Heart left ventricle (tissue), 16 donors: ENCODE measurements around the gene PI4K2A. TPM values are rescaled to one million over a fixed set of nuclear protein-coding genes. Genes with fewer than 3 reads are reported as not detected.

Source experiments
- ATAC-seq, 4 donors: fragments of 200-7000 bp; cut with Tn5 transposase; one replicate each; pipeline ENCODE4 v1.9.1; 2020 to 2022; ENCODE audit warnings: moderate library complexity in 4 of 4, mild to moderate bottlenecking in 3 of 4, moderate number of reproducible peaks in 1 of 4
- DNase-seq, 5 donors: peaks; one replicate each; pipeline ENCODE4 v3.0.0-alpha.2; 2020
- H3K27ac ChIP-seq, 12 donors: fragments of 200-600 bp; sonication (generic) in 4 of 12; one replicate each; pipeline versions ENCODE4 v1.5.0 to v1.8.0; 2016 to 2022; ENCODE audit warnings: mild to moderate bottlenecking in 2 of 12
- H3K27me3 ChIP-seq, 9 donors: fragments of 200-600 bp; sonication (generic) in 2 of 9; one replicate each; pipeline versions ENCODE4 v1.5.1 to v1.8.0; 2016 to 2022; ENCODE audit warnings: mild to moderate bottlenecking in 3 of 9
- H3K36me3 ChIP-seq, 9 donors: fragments of 200-600 bp; sonication (generic) in 2 of 9; one replicate each; pipeline versions ENCODE4 v1.5.0 to v1.8.0; 2018 to 2022; ENCODE audit warnings: mild to moderate bottlenecking in 2 of 9
- H3K4me1 ChIP-seq, 12 donors: fragments of 200-600 bp; sonication (generic) in 4 of 12; one replicate each; pipeline versions ENCODE4 v1.5.0 to v1.8.0; 2016 to 2022; ENCODE audit warnings: mild to moderate bottlenecking in 3 of 12
- H3K4me3 ChIP-seq, 12 donors: fragments of 200-600 bp; sonication (generic) in 4 of 12; one replicate each; pipeline versions ENCODE4 v1.5.0 to v1.8.0; 2017 to 2022; ENCODE audit warnings: mild to moderate bottlenecking in 9 of 12, moderate library complexity in 4 of 12
- H3K9me3 ChIP-seq, 12 donors: fragments of 200-600 bp; sonication (generic) in 4 of 12; one replicate each; pipeline versions ENCODE4 v1.5.0 to v1.8.0; 2016 to 2022; ENCODE audit warnings: mild to moderate bottlenecking in 1 of 12
- POLR2A ChIP-seq, 2 donors: fragments of 450-650 bp; IDR thresholded peaks; one replicate each; pipeline ENCODE4 v1.6.1; 2017; ENCODE audit warnings: antibody characterized with exemption in 2 of 2, mild to moderate bottlenecking in 2 of 2, moderate library complexity in 2 of 2
- WGBS, 4 donors: extraction: QIAGEN DNeasy Blood & Tissue Kit in 2 of 4; methylation state at CpG; one replicate each; pipeline versions ENCODE4 v1.1.5 to v1.1.7; 2013 to 2018; 5-methylcytosine and 5-hydroxymethylcytosine counted together
- intact Hi-C, 10 donors: fragments of 100-400 bp; cut with DNase I; formaldehyde crosslinking; loops; one replicate each; pipeline versions ENCODE4 v1.11.1 to v1.14.2; 2022
- polyA plus RNA-seq, 2 donors: library from polyadenylated mRNA; stranded (reverse); fragments of 200-250 nt; gene quantifications; one replicate each; pipeline ENCODE4 v1.2.3, GENCODE V29; 2013
- total RNA-seq, 9 donors: library from RNA; depleted of rRNA in 2 of 9; stranded (reverse); fragments of >200 nt in 2 of 9; fragmentation: NEBNext Ultra II Directional in 3 of 9; extraction: Animal tissue kit (Norgen Biotek cat#: 25700) in 3 of 9; gene quantifications; one replicate each; pipeline versions ENCODE4 v1.1.0 to v1.2.4, GENCODE V29; 2016 to 2023
- TF ChIP-seq, protein P1 (sequence below), 12 donors: fragments of 200-600 bp; sonication (generic) in 4 of 12; IDR thresholded peaks; one replicate each; pipeline versions ENCODE4 v1.5.0 to v1.8.0; 2018 to 2022; ENCODE audit warnings: antibody characterized with exemption in 12 of 12, mild to moderate bottlenecking in 5 of 12
- donor health status: ischemic (EF 13 %, LVEDD 7.1; RV severe dilation, severe dysfunction).
- donor health status: healthy with polysubstance abuse.
- donor health status: DM: no; HTN: yes; CAD: no.
- donor health status: DM: no; HTN: no; CAD: no.
- donor health status: ischemic (EF 25% LVEDD 6.9; RV normal size, moderate dysfunction).
- donor health status: ischemic (EF 25% LVEDD 5.7; RV mildly dilated, moderate dysfunction).
- donor health status: healthy.
- donor health status: DM: yes; HTN: yes; CAD: no.
- donor health status: ischemic (EF 35%, LVEDD 5.7; RV mildly dilated, moderate dysfunction).
- donor health status: nonischemic (EF 11% LVEDD 7.7; RV severe dilation, severe dysfunction).
- donor health status: DM: yes; HTN: yes; CAD: no.
- donor health status: PGD.
- donor health status: ischemic (EF 29% LVEDD 5.4; RV normal size, mild dysfunction).
- donor health status: nonischemic (EF 23%, LVEDD 6.1; RV moderate dilation, normal function).

The PI4K2A gene
- total and polyA plus RNA-seq, 11 donors = 5.6 to 36.8 (median 17.3) TPM

GRCh38 chr10:97667463-97667862, 27.0 kb downstream of the PI4K2A start:
- Histone ChIP-seq H3K27me3 (no peaks in the 10 kb centered on the region), H3K4me1 (no peaks in the 10 kb centered on the region), H3K4me3 (no peak overlapping the region), H3K9me3 (no peaks in the 10 kb centered on the region), H3K36me3 (peaks cover 3 to 99% (median 91%) of the 10 kb centered on the region in 9 donors), H3K27ac (no peak overlapping the region)
- TF ChIP-seq, protein P1, sequence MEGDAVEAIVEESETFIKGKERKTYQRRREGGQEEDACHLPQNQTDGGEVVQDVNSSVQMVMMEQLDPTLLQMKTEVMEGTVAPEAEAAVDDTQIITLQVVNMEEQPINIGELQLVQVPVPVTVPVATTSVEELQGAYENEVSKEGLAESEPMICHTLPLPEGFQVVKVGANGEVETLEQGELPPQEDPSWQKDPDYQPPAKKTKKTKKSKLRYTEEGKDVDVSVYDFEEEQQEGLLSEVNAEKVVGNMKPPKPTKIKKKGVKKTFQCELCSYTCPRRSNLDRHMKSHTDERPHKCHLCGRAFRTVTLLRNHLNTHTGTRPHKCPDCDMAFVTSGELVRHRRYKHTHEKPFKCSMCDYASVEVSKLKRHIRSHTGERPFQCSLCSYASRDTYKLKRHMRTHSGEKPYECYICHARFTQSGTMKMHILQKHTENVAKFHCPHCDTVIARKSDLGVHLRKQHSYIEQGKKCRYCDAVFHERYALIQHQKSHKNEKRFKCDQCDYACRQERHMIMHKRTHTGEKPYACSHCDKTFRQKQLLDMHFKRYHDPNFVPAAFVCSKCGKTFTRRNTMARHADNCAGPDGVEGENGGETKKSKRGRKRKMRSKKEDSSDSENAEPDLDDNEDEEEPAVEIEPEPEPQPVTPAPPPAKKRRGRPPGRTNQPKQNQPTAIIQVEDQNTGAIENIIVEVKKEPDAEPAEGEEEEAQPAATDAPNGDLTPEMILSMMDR (IDR thresholded peaks at IDR 0.05) = no peak
- no peak for TF ChIP-seq POLR2A (IDR thresholded peaks at IDR 0.05)
- no peak for DNase-seq
- 89 to 94% (median 91%) methylated on average over 6 of the region's 6 CpGs for WGBS, 4 donors
- intact Hi-C loops = no loop called here
- no peak for ATAC-seq

DNA sequence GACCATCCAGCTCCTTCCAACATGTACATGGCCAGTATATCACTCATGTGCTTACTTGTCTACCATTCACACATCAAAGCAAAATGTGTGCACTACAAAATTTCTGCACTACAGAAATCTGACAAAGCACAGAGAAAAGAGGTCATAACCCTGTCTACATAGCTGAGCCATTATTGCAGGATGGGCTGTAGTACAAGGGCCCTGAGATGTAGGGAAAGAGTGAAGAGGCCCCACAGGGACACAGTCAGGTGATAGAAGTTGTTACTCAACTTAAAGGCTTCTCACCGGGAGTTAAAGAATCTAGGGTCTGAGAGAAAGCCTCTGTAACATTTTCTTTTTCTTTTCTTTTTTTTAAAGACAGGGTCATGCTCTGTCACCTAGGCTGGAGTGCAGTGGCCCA, 29.1 kb downstream of the PI4K2A start:
- TF ChIP-seq, protein P1 (IDR thresholded peaks at IDR 0.05) = no peak
- TF ChIP-seq POLR2A (IDR thresholded peaks at IDR 0.05) = no peak

DNA sequence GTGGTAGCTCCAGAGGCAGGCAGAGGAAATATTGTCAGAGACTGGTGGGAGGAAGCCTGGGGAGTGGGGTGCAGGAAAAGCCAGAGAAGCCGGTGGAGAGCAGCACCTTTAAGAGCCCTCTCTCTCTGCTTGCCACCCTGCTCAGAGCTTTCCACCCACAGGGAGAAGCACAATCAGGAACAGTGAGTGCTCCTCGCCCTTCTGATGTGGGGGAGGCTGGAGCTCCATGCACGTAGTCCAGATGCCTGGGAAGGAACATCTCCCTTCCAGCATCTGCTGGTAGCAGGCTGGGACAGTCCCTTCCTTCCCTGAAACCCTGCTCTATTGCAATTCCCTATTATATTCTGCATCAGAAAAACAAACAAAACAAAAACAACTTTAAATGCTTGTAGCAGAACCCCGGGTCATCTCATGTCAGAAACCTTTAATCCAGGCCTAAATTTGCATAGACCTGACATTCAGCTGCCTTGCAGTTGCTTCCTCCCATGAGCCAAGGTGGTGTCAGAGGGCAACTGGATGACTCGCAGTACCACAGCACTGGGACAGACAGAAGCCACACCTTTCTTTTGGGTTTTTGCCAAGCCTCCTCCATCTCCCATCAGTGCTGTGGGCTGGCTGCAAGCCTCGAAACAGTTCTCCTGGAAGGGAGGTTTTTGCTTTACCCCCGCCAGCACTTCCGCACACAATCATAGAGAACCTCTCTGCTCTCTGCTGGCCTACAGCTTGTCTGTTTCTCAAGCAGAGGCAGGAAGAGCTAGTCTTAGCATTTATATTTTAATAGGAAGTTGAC, 33.5 kb downstream of the PI4K2A start:
- no peak for DNase-seq
- Histone ChIP-seq H3K4me3 (no peak overlapping the region), H3K9me3 (no peaks in the 10 kb centered on the region), H3K4me1 (peaks cover 0 to 18% (median 0%) of the 10 kb centered on the region in 12 donors), H3K27ac (peak overlapping the region in 1 of 12 donors; percentile 29), H3K36me3 (peaks cover 0 to 92% (median 81%) of the 10 kb centered on the region in 9 donors), H3K27me3 (no peaks in the 10 kb centered on the region)
- peak in 3 of 4 donors; percentile 23 to 42 (median 38) for ATAC-seq
- intact Hi-C loops = no loop called here
- WGBS, 4 donors = 56 to 70% (median 60%) methylated on average over 8 of the region's 8 CpGs
- TF ChIP-seq POLR2A (IDR thresholded peaks at IDR 0.05) = no peak
- TF ChIP-seq, protein P1 (IDR thresholded peaks at IDR 0.05) = no peak

More for the DNA sequence above, 29.1 kb downstream of the PI4K2A start:
- 84 to 88% (median 85%) methylated on average over 1 of the region's 1 CpG for WGBS, 4 donors
- Histone ChIP-seq H3K4me1 (peaks cover 0 to 14% (median 0%) of the 10 kb centered on the region in 12 donors), H3K27me3 (no peaks in the 10 kb centered on the region), H3K36me3 (peaks cover 3 to 97% (median 90%) of the 10 kb centered on the region in 9 donors), H3K9me3 (no peaks in the 10 kb centered on the region), H3K27ac (no peak overlapping the region), H3K4me3 (no peak overlapping the region)
- no peak for ATAC-seq
- no peak for DNase-seq
- intact Hi-C loops = no loop called here

DNA sequence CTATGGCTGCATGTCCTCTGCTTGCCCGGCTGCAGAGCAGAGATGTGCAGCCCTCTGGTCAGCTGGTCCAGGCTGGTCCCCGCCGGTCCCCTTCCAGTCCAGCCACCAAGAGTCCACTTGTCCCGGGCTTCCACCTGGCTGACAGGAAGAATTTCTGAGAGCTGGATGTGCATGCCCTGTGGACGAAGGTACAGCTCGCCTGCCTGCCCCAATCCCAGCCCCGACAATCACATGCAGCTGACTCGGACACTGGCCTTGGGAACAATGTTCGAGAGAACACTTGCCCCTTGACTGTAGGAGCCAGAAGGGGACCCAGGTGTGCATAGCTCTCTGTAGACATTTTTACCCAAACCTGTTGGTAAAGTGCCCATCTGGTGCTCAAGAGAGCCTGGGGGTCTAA, 34.8 kb downstream of the PI4K2A start:
- ATAC-seq (no peak), DNase-seq (no peak)
- TF ChIP-seq, protein P1 (IDR thresholded peaks at IDR 0.05) = no peak
- TF ChIP-seq POLR2A (IDR thresholded peaks at IDR 0.05) = no peak
- Histone ChIP-seq H3K4me3 (no peak overlapping the region), H3K4me1 (peaks cover 0 to 18% (median 0%) of the 10 kb centered on the region in 12 donors), H3K9me3 (no peaks in the 10 kb centered on the region), H3K27me3 (no peaks in the 10 kb centered on the region), H3K27ac (no peak overlapping the region), H3K36me3 (peaks cover 0 to 91% (median 75%) of the 10 kb centered on the region in 9 donors)
- WGBS, 4 donors = 90 to 95% (median 93%) methylated on average over 5 to 9 of the region's 9 CpGs
- intact Hi-C loops = no loop called here
